Right renal pelvis (tissue), 4 donors: ENCODE measurements around the gene FCGR2B. TPM values are rescaled to one million over a fixed set of nuclear protein-coding genes. Genes with fewer than 3 reads are reported as not detected.
"Not testable (repeated sequence)": the region's sequence is repeated elsewhere in the genome, so short reads cannot be mapped to it uniquely, and the experiment has no call there.

Experiments
- DNase-seq, 4 donors: peaks; one replicate each; pipeline ENCODE4 v3.0.0-alpha.2; 2013; ENCODE audit warnings: low read depth in 4 of 4, low spot score in 3 of 4, missing footprints in 1 of 4
- polyA plus RNA-seq, 4 donors: library from polyadenylated mRNA; unstranded; fragments of 120-200 nt; gene quantifications; one replicate each; pipeline ENCODE4 v1.2.1, GENCODE V29; 2013; ENCODE audit not compliant: insufficient read length in 4 of 4

The FCGR2B gene
- polyA plus RNA-seq, result 1 to 10 TPM in 2 of 4 donors, under 1 TPM in 2; 0.53 to 1.7 (median 0.89) TPM

DNA sequence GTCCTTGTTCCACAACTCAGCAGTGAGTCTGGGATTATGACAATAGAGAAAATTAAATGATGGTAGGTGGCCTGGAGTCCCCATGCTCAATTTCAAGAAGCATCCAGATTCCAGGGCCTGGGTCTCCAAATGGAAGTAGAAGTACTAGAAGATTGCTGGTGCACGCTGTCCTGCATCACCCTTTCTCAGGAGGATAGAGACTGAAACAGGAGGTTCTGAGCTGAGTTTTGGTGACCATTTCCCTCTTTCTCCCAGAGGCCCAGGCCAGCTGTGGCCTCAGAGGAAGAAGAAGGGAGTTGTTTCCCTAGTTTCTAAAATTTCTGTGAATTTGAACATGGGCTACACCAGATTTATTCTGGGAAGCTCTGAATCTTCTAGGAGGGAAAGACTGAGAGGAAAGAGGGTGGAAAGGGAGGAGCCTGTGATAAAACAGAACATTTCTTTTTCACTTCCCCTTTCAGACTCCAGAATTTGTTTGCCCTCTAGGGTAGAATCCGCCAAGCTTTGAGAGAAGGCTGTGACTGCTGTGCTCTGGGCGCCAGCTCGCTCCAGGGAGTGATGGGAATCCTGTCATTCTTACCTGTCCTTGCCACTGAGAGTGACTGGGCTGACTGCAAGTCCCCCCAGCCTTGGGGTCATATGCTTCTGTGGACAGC lies at the start of gene FCGR2B:
Gene FCGR2B, plus strand, starts transcription at position 460 of the 656 bp plus-strand sequence. Its CDS starts 99 bp downstream, at position 559.
- not testable (repeated sequence) for DNase-seq

DNA sequence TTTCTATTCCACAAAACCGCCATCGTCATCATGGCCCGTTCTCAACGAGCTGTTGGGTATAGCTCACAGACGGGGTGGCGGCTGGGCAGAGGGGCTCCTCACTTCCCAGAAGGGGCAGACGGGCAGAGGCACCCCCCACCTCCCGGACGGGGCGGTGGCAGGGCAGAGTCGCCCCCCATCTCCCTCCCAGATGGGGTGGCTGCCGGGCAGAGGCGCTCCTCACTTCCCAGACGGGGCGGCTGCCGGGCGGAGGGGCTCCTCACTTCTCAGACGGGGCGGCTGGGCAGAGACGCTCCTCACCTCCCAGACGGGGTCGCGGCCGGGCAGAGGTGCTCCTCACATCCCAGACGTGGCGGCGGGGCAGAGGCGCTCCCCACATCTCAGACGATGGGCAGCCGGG lies 46.5 kb upstream of the FCGR2B start:
- DNase-seq, result not testable (repeated sequence)

DNA sequence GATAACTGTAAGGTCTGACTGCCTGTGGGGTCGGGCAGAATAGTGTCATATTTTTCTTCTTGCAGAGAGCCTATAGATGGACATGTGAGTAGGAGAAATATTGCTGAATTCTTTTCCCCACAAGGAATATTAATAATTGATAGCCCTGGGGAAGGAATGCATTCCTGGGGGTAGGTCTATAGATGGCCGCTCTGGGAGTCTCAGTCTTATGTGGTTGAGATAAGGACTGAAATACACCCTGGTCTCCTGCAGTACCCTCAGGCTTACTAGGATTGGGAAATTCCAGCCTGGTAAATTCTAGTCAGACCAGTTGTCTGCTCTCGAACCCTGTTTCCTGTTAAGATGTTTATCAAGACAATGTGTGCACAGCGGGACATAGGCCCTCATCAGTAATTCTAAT lies 44.4 kb upstream of the FCGR2B start:
- DNase-seq, result not testable (repeated sequence)

DNA sequence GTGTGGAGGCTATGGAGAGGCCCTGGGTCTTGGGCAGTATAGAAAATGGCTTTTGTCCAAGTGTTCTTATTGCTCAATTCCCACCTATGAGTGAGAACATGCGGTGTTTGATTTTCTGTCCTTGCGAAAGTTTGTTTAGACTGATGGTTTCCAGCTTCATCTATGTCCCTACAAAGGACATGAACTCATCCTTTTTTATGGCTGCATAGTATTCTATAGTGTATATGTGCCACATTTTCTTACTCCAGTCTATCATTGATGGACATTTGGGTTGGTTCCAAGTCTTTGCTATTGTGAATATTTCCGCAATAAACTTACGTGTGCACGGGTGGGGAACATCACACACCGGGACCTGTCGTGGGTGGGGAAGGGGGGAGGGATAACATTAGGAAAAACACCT lies 42.5 kb upstream of the FCGR2B start:
- DNase-seq, result not testable (repeated sequence)

DNA sequence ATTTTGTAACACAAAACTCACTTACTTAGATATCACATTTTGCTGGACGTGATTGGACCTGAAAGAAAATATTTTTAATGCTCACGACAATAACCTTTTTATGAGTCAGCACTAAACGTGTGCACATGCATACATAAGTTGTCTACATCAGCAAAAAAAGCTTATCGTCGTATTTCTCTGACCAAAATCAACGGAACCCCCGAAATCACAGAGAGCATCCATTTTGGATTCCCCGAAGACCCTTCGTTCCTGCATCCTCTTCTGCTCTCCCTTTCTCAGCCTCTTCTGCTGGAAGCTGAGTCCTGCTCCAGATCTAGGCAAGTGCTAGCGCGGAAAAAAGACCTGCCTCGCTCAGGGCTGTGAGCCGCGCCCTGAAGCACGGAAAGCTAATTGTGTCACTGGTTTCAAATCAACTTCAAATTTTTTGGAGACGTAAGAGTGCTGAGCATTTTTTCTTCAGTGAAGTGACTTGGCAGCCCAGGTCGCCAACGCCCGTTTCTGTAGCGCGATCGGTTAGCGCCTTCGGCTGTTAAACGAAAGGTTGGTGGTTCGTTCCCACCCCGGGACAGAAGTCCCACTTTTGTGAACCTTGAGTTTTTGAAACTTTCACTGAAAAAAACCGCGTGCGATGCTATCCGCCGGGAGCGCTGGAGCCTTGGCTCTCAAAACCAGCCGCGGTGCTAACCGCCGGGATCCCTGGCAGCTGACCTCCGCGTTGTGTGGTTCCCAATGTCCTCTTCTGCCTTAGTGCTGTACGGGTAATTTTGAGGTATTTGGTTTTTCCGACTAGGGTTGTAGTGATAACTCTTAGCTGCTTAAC lies 41.6 kb upstream of the FCGR2B start:
- DNase-seq, result peak in 3 of 4 donors; percentile 33 to 53 (median 50)

DNA sequence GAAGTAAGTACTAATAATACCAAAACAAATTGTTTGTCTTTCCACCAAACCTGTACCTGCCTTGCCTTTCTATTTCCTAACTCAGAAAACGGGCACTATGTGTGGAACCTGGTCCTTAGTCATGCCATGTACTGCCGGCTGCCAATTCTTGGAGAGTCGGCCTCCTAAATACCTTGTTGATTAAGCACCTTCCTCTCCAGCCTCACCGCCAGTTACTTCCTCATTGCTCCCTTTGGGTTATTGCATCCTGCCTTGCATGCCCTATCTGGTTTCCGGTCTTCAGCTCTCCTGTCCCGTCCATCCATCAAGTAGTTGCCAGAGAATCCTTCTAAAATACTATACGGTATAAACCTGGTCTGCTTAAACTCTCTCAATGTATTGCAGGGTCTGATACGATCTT lies 40.9 kb upstream of the FCGR2B start:
- DNase-seq, result not testable (repeated sequence)

DNA sequence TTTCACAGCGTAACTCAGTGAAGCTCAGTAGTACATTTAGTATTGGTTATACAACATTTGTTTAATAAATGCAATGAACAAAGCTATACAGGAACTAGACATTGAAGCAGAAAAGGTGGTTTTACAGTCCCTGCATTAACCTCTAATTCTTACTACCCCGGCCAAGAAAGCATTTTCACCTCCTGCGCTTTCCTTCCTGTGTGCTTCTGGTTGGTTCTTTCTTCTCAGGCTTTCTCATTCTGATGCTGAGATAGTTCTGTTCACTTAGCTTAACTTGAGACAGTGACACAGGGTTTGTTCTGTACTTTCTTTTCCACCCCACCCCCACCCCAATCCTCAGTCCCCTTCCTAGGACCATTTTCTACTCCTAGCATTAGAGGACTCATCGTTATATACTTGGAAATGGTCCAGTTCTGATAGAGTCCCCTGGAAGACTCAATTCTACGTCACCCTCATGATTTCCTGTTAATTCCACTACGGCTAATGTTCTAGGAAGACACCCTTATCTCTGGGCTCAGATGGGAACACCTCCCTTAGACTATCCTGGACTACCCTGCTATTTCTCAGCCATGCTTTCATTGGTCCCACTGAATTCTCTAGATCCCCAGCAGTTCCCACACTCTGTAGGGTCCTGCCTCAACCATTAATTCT lies 39.4 kb upstream of the FCGR2B start:
- DNase-seq, result not testable (repeated sequence)

DNA sequence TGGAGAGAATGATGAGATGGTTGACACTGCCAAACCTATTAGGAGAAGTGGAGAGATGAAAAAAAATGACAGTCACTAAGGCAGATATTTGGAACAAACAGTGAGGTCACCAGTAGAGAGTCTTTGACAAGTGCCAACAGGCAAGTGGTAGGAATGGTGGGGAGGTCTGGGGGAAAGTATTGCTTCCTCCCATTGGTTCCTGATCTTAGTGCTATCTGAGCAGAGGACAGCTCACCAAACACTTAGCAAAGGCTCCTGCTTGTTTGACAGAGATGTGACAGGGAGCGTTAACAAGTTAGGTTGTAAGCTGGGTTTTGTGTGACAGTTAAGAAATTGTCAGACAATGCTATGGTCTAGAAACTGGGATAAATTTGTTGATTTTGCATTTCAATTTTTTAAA lies 38.3 kb upstream of the FCGR2B start:
- not testable (repeated sequence) for DNase-seq

DNA sequence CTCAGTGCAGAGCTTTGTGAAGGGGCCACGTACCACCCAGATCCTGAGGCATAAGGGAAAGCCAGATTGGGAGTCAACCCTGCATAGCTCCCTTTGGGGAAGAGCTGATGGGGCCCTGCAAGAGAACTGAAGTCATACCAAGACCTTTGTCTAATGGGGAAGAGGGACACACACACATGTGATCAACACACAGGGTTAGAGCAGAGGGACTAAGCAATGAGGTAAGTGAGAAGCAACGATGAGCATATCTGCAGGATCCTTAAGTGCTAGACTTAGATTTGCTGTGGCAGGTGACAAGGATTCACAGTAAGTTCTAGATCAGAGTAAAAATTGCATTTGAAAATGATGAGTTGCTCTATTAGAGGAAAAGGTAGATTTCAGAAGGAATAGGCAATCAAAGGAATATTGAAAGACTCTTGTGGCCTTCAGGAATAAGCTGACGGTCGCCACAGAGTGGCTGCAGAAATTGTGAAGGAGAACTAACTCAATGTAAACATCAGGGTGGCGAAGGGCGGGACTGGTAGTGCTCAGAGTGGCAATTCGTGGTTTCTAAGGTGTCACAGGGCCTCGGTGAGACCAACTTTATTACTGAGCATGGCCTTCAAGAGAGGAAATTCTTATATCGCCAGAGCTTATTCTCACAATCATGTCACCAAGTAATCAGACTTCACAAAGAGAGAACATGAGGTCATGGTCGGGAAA lies 36.3 kb upstream of the FCGR2B start:
- DNase-seq, result not testable (repeated sequence)

DNA sequence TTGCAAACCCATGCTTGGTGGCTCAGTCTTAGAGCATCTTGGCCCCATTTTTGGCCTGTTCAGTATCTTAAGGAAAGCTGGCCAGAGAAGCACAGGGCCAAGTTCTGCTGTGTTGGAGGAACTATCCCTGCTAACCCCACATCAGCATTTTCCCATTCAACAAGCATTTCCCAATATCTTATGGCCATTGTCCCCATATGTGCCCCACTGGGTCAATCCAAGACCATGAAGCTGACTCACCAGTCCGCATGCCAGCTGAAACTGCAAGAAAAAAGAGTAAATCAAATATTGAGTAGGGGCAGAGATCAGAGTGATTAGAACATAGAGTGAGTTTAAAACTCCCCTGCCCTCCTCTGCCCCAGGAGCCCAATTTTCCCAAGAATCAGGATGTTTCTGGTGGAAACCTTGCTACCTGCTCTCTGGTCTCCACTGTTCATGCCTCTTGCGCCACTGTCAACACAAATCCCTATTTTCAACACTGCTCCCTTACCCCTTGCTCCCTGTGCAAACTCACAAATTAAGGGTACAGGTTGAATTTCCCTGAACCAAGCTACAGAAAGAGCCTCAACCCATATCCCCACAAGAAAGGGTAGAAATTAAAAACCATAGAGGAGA lies 32.7 kb upstream of the FCGR2B start:
- DNase-seq, result not testable (repeated sequence)

DNA sequence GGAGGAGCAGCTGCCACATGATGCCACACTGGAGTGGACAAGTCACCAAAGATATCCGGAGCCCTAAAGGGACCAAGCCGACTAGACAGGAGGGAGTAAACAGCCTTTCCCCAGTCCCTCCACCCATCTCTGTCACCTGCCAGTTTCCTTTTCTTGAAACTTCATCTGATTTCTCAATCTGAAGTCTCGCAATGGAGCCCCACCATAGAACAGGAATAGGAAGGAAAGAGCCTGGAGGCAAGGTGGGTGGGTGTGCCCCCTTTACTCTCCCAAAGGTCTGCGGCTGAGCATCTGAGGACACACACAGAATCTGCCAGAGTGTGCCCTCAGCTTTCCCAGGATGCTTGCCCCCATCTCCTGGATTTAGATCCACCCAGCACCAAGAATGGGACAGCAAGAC lies 31.9 kb upstream of the FCGR2B start, which contains the start of gene FCGR3B:
Gene FCGR3B, minus strand, starts transcription at position 101 of the 400 bp plus-strand sequence. Its CDS starts 82 bp downstream, at position 19.
- no peak for DNase-seq

DNA sequence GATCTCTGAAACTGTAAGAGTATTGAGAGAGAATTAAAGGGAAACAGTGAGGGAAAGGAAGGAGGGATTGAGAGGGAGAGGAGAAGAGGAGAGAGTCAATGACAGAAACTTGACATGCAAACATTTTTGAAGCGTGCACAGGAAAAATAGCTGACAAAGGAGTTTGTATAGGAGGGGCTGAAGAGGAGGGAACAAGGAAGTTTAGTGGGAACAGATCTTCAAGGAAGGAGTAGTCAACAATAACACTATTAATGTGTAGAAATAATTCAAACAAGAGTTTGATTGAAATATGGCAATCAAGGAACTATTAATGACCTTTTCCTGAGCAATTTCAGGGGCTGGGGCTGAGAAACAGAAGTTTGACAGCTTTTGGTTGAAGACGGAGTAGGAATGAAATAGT lies 27.9 kb upstream of the FCGR2B start:
- DNase-seq, result not testable (repeated sequence)

DNA sequence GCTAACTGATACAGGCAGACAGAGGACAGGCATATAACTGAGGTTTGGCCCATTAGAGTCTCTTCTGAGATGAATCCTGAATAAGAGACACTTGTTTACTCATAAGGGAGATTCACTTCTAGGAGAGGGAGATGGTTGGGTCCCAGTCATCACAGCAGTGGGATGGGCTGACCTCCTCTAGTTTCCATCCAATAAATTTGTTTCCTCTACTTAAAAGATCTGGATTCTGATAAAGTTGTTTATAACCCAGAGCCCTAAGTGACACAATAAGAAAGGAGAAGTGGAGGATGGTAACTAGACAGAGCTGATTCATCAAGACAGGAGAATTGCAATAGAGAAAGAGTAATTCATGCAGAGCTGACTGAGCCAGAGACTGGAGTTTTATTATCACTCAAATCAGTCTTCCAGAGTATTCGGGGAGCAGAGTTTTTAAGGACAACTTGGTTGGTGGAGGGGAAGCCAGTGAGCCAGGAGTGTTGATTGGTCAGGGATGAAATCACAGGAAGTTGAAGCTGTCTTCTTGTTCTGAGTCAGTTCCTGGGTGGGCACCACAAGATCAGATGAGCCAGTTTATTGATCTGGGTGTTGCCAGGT lies 26.7 kb upstream of the FCGR2B start:
- DNase-seq, result not testable (repeated sequence)

DNA sequence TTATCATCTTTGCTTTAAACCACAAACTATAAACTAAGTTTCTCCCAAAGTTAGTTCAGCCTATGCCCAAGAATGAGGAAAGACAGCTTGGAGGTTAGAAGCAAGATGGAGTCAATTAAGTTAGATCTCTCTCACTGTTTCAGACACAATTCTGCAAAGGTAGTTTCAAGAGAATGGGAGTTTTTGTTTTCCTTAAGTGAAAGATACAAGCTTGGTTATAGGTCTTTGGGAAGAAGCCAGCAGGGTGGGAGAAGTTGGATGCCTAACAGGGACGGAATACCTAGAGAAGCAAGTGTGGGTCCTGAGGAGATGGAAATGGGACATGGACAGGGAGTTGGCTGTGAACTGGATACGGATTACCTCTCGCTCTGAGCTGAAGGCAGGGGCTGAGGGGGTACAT lies 26.0 kb upstream of the FCGR2B start:
- not testable (repeated sequence) for DNase-seq

DNA sequence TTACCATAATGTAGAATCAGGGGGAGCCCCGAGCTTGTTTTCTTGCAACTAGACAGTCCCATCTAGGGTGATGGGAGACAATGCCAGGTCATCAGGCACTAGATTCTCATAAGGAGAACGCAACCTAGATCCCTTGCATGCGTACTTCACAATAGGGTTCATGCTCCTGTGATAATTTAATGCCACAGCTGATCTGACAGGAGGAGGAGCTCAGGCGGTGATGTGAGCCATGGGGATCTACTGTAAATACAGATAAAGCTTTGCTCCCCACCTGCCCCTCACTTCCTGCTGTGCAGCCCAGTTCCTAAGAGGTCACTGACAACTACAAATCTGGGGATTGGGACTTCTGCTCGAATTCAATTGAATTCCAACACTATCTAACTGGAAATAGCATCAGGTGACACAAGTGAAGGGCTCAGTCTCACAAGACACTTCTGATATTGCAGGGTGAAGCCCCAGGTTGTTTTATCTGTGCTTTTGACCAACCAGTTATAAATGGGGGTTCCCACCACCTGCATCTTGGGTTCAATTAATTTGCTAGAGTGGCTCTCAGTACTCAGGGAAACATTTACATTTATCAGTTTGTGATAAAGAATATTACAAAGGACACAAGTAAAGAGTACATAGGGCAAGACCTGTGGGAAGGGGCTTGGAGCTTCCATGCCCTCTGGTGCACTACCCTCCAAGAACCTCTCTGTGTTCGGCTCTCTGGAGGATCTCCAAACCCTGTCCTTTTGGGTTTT lies 24.5 kb upstream of the FCGR2B start:
- not testable (repeated sequence) for DNase-seq

DNA sequence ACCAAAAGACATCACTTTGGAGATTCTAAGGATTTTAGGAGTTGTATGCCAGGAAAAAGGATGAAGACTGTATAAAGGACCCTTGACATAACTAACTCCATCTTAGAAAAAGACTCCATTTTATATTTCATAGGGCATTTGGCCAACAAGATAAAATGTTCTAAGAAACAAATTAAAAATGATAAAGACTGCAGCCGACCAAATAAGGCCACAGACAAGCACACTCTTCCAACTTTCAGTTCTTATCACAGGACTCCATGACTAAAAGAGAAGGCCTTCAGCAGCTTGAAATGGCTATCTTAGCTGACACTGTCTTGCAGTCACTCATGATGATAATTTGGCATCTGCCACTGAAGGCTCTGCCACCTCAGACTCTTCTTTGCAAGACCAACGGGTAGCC lies 23.7 kb upstream of the FCGR2B start:
- not testable (repeated sequence) for DNase-seq

DNA sequence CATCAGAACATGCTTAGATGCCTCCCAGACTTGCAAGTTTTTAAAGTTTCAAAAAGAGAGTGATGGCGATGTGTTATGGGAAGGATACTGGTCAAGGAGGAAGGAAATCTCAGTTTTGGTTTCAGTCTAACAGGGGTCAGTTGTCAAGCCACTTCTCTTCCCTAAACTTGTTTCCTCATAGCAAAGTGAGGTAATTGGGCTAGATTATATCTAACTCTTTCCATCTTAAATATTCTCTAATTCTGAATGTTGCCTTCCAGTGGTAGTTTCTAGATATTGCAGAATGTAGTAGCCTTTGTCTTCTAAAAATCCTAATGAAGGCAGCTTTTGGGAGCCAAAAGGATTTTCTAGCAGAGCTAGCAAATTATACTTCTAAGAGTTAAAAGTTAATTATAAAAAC lies 20.2 kb upstream of the FCGR2B start:
- not testable (repeated sequence) for DNase-seq

DNA sequence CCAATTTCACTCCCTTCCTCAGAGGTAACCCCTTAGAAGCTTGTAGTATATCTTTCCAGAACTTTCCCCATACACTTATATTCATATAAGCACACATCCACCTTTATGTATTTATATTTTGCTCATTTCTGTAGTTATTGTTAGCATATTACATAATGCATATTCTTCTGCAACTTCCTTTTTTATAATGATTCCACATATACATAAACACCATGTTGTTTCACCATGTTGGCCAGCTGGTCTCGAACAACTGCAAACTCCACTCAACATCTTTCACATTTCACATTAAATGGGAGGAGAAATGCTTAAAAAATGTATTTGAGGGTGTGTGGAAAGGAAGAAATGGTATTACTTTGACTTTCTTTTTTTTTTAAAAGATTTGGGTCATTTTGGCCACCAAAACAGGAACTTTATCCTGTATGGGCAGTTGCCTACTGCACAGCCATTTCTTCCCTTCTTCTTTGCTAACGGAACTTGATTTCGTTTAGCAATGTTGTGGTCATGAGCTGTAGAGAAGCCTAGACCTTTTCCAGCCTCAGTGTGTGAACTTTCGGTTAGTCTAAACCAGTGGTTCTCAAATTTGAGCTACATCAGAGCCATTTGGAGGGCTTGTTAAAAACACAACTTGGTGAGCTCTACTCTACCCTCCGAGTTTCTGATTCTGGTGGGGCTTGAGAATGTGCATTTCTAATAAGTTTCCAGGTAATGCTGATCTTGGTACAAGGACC lies 19.3 kb upstream of the FCGR2B start:
- DNase-seq, result not testable (repeated sequence)
